ENCODE results near the gene CDC42BPA. TPM values are rescaled to one million over a fixed set of nuclear protein-coding genes. Genes with fewer than 3 reads are reported as not detected.
"Not testable (repeated sequence)": the region's sequence is repeated elsewhere in the genome, so short reads cannot be mapped to it uniquely, and the experiment has no call there.

The CDC42BPA gene
- total RNA-seq, 2 donors from 2014 or later: 35.3 to 41.0 TPM

GRCh38 chr1:226967665-226968064, 350.6 kb downstream of the CDC42BPA start:
- intact Hi-C loops (cut with DNase I): no loop called here
- ATAC-seq (peak; percentile 31 to 88), DNase-seq (peak; percentile 57)

GRCh38 chr1:226966683-226967082, 351.6 kb downstream of the CDC42BPA start:
- ATAC-seq (no peak), DNase-seq (no peak)
- intact Hi-C loops (cut with DNase I): no loop called here

GRCh38 chr1:226965581-226966440, 352.5 kb downstream of the CDC42BPA start:
- ATAC-seq (no peak), DNase-seq (no peak)

DNA sequence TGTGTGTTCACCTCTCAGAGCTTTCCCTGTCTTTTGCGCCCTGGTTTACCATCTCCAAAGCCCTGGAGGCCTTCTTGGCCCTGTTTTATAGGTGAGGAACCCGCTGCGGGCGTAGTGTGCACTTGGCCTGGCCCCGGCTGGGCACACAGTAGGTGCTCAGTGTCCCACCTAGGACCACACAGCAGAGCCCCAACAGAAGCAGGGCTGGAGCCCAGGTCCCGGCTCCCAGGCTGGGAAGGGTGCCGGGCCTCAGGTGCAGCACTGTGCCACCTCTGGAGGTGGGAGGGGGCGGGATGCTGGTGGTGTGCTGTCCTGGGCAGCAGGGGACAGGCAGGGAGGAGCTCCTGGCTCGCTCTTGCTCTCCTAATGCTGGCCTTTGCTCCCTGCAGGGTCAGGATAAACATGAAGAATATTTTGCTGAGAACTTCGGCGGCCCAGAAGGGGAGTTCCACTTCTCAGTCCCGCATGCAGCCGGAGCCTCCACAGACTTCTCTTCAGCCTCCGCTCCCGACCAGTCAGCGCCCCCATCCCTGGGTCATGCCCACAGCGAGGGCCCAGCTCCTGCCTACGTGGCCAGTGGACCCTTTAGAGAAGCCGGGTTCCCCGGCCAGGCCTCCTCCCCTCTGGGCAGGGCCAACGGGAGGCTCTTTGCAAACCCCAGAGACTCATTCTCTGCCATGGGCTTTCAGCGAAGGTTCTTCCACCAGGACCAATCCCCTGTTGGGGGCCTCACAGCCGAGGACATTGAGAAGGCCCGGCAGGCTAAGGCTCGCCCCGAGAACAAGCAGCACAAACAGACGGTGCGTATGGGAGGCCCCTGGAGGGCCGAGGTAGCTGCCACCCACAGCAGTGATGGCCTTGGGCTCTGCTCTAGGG, 353.4 kb downstream of the CDC42BPA start:
- no peak for ATAC-seq
- intact Hi-C loops (cut with DNase I): no loop called here
- DNase-seq: no peak

More at GRCh38 chr1:226965581-226966440, 352.5 kb downstream of the CDC42BPA start:
- intact Hi-C loops (cut with DNase I): no loop called here

GRCh38 chr1:226964068-226964425, 354.2 kb downstream of the CDC42BPA start:
- ATAC-seq: peak; percentile 53 to 54
- intact Hi-C loops (cut with DNase I): no loop called here
- no peak for DNase-seq

DNA sequence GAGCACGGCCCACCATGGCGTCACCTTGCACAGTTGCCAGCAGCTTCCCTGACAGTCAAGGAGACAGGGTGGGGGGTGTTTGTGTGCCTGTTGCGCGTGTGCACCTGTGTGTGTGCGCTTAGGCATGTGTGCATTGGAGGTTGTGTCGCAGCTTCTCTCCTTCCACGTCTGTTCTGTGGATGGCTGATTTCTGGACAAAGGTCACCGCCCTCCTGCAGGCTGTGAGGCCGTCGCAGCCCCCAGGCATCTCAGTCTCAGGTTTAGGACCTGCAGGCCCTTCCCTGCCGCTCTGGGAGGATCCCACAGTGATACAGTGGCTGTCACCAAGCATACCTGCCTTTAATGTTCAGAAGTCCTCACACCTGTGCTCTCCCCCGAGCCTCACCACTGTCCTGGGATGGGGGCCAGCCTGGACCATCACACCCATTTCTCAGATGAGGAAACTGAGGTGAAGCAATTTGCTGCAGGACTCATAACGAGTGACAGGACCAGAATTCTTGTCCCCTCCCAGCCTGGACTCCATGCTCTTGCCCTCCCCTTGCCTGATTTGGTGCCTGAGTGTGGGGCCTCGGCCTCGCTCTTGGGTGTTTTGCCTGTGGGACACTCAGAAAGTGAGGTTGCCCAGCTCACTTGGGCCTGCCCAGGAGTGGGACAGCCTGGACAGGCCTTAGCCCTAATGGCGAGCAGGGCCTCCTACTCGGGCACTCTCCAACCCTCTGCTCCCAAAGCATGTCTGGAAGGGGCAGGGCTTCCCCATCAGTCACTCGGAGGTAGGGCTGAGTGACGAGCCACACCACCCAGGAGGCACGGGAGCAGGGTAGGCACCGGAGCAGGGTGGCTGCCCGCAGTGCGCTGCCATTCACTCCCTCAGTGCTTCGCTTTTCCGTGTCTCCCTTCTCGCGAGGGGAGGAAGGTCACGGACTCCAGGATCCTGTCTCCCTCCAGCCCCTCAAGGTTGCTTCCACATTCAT, 355.6 kb downstream of the CDC42BPA start:
- ATAC-seq (no peak), DNase-seq (no peak)
- intact Hi-C loops (cut with DNase I): no loop called here

- DNase-seq (no peak), ATAC-seq (no peak)
- intact Hi-C loops (cut with DNase I): no loop called here
Measured at GRCh38 chr1:226960944-226961765, 357.1 kb downstream of the CDC42BPA start.

GRCh38 chr1:226960256-226960655, 358.0 kb downstream of the CDC42BPA start:
- intact Hi-C loops (cut with DNase I): no loop called here
- ATAC-seq (no peak), DNase-seq (no peak)

DNA sequence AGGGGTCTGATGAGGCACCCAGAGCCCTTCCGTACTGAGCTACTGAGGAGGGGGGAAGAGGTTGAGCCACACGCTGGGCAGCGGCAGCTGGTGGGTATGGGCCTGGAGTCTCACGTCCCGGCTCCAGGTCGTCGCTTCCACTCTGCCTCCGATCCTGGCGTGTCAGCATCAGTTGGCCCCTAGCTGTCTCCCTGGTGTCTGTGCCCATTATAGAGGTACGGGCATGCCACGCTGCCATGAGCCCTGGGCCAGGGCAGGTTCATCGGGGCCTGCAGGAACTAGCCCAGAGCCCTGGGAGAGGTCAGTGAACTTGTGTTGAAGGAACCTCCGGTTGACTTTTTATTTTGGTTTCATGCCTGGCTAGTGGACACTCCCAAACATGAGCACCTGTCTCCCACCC, 360.0 kb downstream of the CDC42BPA start:
- ATAC-seq (no peak), DNase-seq (no peak)
- intact Hi-C loops (cut with DNase I): no loop called here

- ATAC-seq (no peak), DNase-seq (no peak)
- intact Hi-C loops (cut with DNase I): no loop called here
Measured at GRCh38 chr1:226957714-226958113, 360.6 kb downstream of the CDC42BPA start.

DNA sequence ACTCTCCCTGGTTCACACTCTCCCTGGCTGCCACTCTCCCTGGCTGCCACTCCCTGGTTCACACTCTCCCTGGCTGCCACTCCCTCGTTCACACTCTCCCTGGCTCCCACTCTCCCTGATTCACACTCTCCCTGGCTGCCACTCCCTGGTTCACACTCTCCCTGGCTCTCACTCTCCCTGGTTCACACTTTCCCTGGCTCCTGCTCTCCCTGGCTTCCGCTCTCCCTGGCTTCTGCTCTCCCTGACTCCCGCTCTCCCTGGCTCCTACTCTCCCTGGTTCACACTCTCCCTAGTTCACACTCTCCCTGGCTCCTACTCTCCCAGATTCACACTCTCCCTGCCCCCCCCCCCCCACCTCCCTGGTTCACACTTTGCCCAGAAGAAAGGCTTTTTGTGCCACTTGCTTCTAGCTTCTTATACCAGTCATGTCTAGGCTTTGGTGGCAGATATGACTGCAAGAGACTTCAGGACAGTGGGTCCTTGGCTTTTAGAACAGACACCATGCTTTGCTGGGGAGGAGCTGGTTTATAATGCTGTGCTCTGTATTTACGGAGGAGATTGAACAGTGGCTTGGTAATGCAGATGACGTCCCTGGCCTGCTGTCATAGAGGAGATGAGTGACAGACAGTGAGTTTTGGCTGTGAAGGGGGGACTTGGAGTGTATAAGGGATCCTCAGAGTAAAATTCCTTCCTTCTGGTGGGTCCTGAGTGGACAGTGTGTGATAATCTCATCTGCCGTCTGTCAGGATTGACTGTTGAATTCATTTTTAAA, 361.2 kb downstream of the CDC42BPA start:
- intact Hi-C loops (cut with DNase I): no loop called here
- ATAC-seq (no peak), DNase-seq (no peak)

- DNase-seq; ATAC-seq; intact Hi-C loops (cut with DNase I): not testable (repeated sequence)
Measured at GRCh38 chr1:226955857-226956256, 362.4 kb downstream of the CDC42BPA start.

DNA sequence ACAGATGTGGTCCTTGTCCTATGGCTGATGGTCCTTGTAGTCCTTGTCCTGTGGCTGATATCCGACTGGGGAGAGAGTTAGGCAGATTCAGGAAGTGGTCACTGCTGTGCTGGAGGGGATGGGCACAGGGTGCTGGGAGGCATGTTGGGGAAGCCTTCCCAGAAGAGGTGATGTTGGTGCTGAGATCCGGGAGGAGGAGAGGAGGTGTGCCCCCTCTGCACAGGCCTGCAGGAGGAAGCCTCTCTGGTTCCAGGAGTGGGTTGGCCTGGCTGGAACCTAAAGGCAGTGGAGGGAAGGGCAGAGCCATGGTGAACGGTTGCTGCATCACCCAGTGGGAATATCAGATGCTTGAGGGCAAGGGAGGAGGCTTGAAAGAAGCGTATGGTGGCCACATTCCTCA, 363.5 kb downstream of the CDC42BPA start:
- ATAC-seq: no peak
- intact Hi-C loops (cut with DNase I): no loop called here
- DNase-seq: no peak

DNA sequence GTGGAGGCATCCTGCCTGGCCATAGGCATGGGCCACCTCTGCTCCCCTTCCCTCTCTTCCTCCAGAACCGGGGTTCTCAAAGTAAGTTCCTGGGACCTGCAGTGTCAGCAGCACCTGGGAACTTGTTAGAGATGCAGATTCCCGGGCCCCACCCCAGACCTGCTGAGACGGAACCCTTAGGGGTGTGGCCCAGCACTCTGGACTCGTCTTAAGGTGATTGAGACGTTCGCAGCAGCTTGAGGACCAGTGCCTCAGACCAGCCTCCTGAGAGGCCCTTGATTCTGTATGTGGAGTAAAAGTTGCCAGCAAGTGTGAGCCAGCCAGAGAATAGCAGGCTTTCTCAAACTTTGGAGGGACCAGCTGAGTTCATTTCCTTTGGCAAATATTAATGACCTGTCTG, 364.0 kb downstream of the CDC42BPA start:
- intact Hi-C loops (cut with DNase I): no loop called here
- ATAC-seq (no peak), DNase-seq (no peak)

DNA sequence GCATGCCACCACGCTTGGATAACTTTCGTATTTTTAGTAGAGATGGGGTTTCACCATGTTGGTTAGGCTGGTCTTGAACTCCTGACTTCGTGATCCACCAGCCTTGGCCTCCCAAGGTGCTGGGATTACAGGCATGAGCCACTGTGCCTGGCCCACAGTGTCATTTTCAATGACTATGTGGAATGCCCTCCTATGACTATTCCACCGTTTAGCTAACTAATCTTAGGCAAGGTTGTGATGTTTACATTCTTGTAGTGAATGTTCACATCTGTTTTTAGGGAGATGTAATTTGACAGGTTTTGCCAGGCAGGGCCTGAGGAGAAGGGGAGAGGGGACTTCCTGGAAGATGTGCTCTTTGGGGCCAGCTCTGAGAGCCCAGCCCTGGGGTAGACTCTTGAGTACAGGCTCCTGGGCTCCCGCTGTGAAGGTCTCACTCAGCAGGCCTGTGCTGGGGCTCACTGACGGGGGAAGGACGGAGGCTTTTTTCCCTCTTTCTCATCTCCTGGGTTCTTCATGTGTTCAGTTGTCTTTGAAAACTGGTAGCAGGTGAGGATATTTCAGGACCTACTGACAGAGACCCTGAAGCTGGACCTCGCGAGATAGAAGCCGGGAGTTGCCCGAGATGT, 365.0 kb downstream of the CDC42BPA start:
- intact Hi-C loops (cut with DNase I): no loop called here
- no peak for DNase-seq
- no peak for ATAC-seq

GRCh38 chr1:226952118-226952441, 366.2 kb downstream of the CDC42BPA start:
- no peak for ATAC-seq
- no peak for DNase-seq
- intact Hi-C loops (cut with DNase I): no loop called here

Measured in left cardiac atrium (tissue), 4 donors.